IMR-90 (cell line): Measurements from ENCODE around the gene MLEC. TPM values are rescaled to one million over a fixed set of nuclear protein-coding genes. Genes with fewer than 3 reads are reported as not detected.

Experiments used
- ATAC-seq: fragments of 200-7000 bp; cut with Tn5 transposase; 2 replicates; pipeline ENCODE4 v1.9.1; 2020; ENCODE audit warnings: low read depth, mild to moderate bottlenecking, moderate library complexity
- BruUV-seq: library from RNA; stranded (reverse); fragments of 400-500 nt; replicated peaks from 2 replicates; lab custom pipeline; 2021; lab: Mats Ljungman, UMichigan
- CTCF ChIA-PET: fragments of 300-600 bp; formaldehyde crosslinking; extraction: SDS; loops from one replicate; lab custom pipeline; 2021; ENCODE audit warnings: antibody characterized with exemption; lab: Yijun Ruan, JAX
- POLR2A ChIA-PET: fragments of 300-600 bp; sonication (Branson Sonifier 250); formaldehyde crosslinking; loops from one replicate; lab custom pipeline; 2022; ENCODE audit warnings: antibody characterized with exemption; ENCODE audit not compliant: unreplicated experiment; lab: Charles Lee
- DNase-seq: peaks from one replicate; pipeline ENCODE4 v3.0.0; 2013
- H2AFZ ChIP-seq: replicated peaks from 2 replicates; pipeline ENCODE3; 2013; ENCODE audit warnings: low read length, mild to moderate bottlenecking; ENCODE audit not compliant: poor library complexity
- H2AK5ac ChIP-seq: 2 replicates; pipeline ENCODE4 v1.6.1; 2013; ENCODE audit warnings: low read depth, low read length, inconsistent platforms
- H2AK9ac ChIP-seq: replicated peaks from 2 replicates; pipeline ENCODE3; 2013; ENCODE audit warnings: mild to moderate bottlenecking, low read depth, low read length, moderate library complexity; ENCODE audit not compliant: poor library complexity
- H2BK120ac ChIP-seq: 2 replicates; pipeline ENCODE4 v1.6.1; 2013; ENCODE audit warnings: low read depth, low read length, inconsistent platforms
- H2BK15ac ChIP-seq: 3 replicates; pipeline ENCODE4 v1.6.1; 2013; ENCODE audit warnings: low read depth, low read length, inconsistent platforms
- H2BK20ac ChIP-seq: 2 replicates; pipeline ENCODE4 v1.6.1; 2013; ENCODE audit warnings: low read depth, mild to moderate bottlenecking, inconsistent platforms, low read length, moderate library complexity
- H2BK5ac ChIP-seq: 2 replicates; pipeline ENCODE4 v1.6.1; 2013; ENCODE audit warnings: mild to moderate bottlenecking, low read depth, low read length, inconsistent platforms; ENCODE audit not compliant: poor library complexity, severe bottlenecking
- H3K14ac ChIP-seq: replicated peaks from 2 replicates; pipeline ENCODE4 v1.6.1; 2013; ENCODE audit warnings: low read depth, low read length, inconsistent platforms
- H3K18ac ChIP-seq: 2 replicates; pipeline ENCODE4 v1.6.1; 2013; ENCODE audit warnings: low read depth, low read length, control low read depth
- H3K23ac ChIP-seq: 2 replicates; pipeline ENCODE4 v1.6.1; 2013; ENCODE audit warnings: low read depth, low read length, inconsistent platforms
- H3K27ac ChIP-seq: 2 replicates; pipeline ENCODE4 v1.5.1; 2013; ENCODE audit warnings: mild to moderate bottlenecking, control low read depth, low read length; ENCODE audit not compliant: insufficient read depth
- H3K27me3 ChIP-seq: 2 replicates; pipeline ENCODE4 v1.6.1; 2013; ENCODE audit warnings: low read length; ENCODE audit not compliant: control insufficient read depth, insufficient read depth
- H3K36me3 ChIP-seq: 2 replicates; pipeline ENCODE4 v1.6.1; 2013; ENCODE audit warnings: low read length, mixed read lengths; ENCODE audit not compliant: control insufficient read depth, insufficient read depth
- H3K4ac ChIP-seq: 2 replicates; pipeline ENCODE4 v1.6.1; 2013; ENCODE audit warnings: low read depth, low read length, inconsistent platforms
- H3K4me1 ChIP-seq: 2 replicates; pipeline ENCODE4 v1.6.1; 2013; ENCODE audit warnings: low read length, mixed read lengths; ENCODE audit not compliant: control insufficient read depth, insufficient read depth
- H3K4me2 ChIP-seq: 2 replicates; pipeline ENCODE4 v1.6.1; 2013; ENCODE audit warnings: low read depth, mild to moderate bottlenecking, control low read depth, low read length, moderate library complexity
- H3K4me3 ChIP-seq: 2 replicates; pipeline ENCODE4 v1.5.1; 2013; ENCODE audit warnings: low read depth, mild to moderate bottlenecking, control low read depth, low read length, moderate library complexity; ENCODE audit not compliant: insufficient read depth
- H3K56ac ChIP-seq: 2 replicates; pipeline ENCODE4 v1.6.1; 2013; ENCODE audit warnings: low read length, inconsistent platforms; ENCODE audit not compliant: insufficient read depth; ENCODE audit errors: extremely low read depth
- H3K79me1 ChIP-seq, 2 experiments: 2 replicates each; pipeline ENCODE4 v1.6.1; 2013; ENCODE audit warnings: low read length in 2 of 2, inconsistent platforms in 1 of 2, low read depth in 1 of 2
- H3K9ac ChIP-seq: 2 replicates; pipeline ENCODE4 v1.6.1; 2013; ENCODE audit warnings: low read depth, low read length, control low read depth
- H3K9me1 ChIP-seq: 2 replicates; pipeline ENCODE4 v1.6.1; 2013; ENCODE audit warnings: low read length, inconsistent platforms; ENCODE audit not compliant: insufficient read depth
- H3K9me3 ChIP-seq: 2 replicates; pipeline ENCODE4 v1.6.1; 2013; ENCODE audit warnings: low read length; ENCODE audit not compliant: control insufficient read depth, insufficient read depth
- H4K20me1 ChIP-seq: 2 replicates; pipeline ENCODE4 v1.6.1; 2013; ENCODE audit warnings: low read length, inconsistent platforms; ENCODE audit not compliant: insufficient read depth
- H4K5ac ChIP-seq: 2 replicates; pipeline ENCODE4 v1.6.1; 2013; ENCODE audit warnings: mild to moderate bottlenecking, low read depth, low read length, control low read depth
- H4K8ac ChIP-seq, 2 experiments: 2 replicates each; pipeline ENCODE4 v1.6.1; 2013; ENCODE audit warnings: low read depth in 2 of 2, low read length in 2 of 2, control low read depth in 1 of 2, inconsistent platforms in 1 of 2
- H4K91ac ChIP-seq: 2 replicates; pipeline ENCODE4 v1.6.1; 2013; ENCODE audit warnings: low read depth, low read length, inconsistent platforms; ENCODE audit not compliant: insufficient read depth
- CHD1 ChIP-seq: IDR thresholded peaks from 2 replicates; pipeline ENCODE4 v1.6.1; 2012; ENCODE audit warnings: low read depth, low read length, improper control_type of control experiment
- MAFK ChIP-seq: IDR thresholded peaks from 2 replicates; pipeline ENCODE4 v1.6.1; 2012; ENCODE audit warnings: low read depth, low read length, improper control_type of control experiment
- NFE2L2 ChIP-seq: fragments of 150-350 bp; IDR thresholded peaks from 2 replicates; pipeline ENCODE4 v1.6.1; 2016; ENCODE audit warnings: low read depth, mild to moderate bottlenecking, low read length
- POLR2A ChIP-seq: IDR thresholded peaks from 2 replicates; pipeline ENCODE4 v1.6.1; 2012; ENCODE audit warnings: mild to moderate bottlenecking, low read depth, low read length
- WGBS, 2 experiments: methylation state at CpG; one replicate each; pipeline versions ENCODE4 v1.1.5 to v1.1.7; 2013; ENCODE audit warnings: missing lambda C conversion rate in 2 of 2; ENCODE audit not compliant: insufficient read length in 1 of 2; ENCODE audit errors: extremely low coverage in 2 of 2; 5-methylcytosine and 5-hydroxymethylcytosine counted together
- dilution Hi-C: fragments of 300-500 bp; cut with HindIII; formaldehyde crosslinking; loops from one replicate; pipeline ENCODE4 v1.14.3; 2018; ENCODE audit warnings: low sequenced_read_pairs; ENCODE audit not compliant: unreplicated experiment
- in situ Hi-C: fragments of 300-500 bp; cut with MboI; formaldehyde crosslinking; loops from 3 replicates; pipeline ENCODE4 v1.14.3; 2019; ENCODE audit warnings: low sequenced_read_pairs, inconsistent platforms, mixed read lengths
- intact Hi-C: fragments of 100-400 bp; cut with micrococcal nuclease; formaldehyde crosslinking; loops from 2 replicates; pipeline ENCODE4 v1.10.0; 2022
- polyA plus RNA-seq, 3 experiments: library from polyadenylated mRNA; depleted of rRNA; stranded (reverse); fragments of >200 nt; gene quantifications; 2 replicates each; pipeline ENCODE4 v1.2.3, GENCODE V29; 2012; ENCODE audit warnings: low replicate concordance in 1 of 3
- total RNA-seq: library from RNA; depleted of rRNA; stranded (reverse); fragments of >200 nt; gene quantifications from 2 replicates; pipeline ENCODE4 v1.2.3, GENCODE V29; 2012
- TF ChIP-seq, protein P1 (sequence below): fragments of 150-350 bp; IDR thresholded peaks from 2 replicates; pipeline ENCODE4 v1.6.1; 2016; ENCODE audit warnings: low read depth, mild to moderate bottlenecking, low read length, moderate library complexity, borderline replicate concordance
- TF ChIP-seq, protein P2 (sequence below): conservative IDR thresholded peaks from 2 replicates; pipeline ENCODE4 v1.5.1; 2012; ENCODE audit warnings: mild to moderate bottlenecking, low read depth, low read length, improper control_type of control experiment

MLEC gene
- total and polyA plus RNA-seq, 2 of the 4 experiments (the other 2 are of a cell fraction), result 44.1 to 137 TPM

DNA sequence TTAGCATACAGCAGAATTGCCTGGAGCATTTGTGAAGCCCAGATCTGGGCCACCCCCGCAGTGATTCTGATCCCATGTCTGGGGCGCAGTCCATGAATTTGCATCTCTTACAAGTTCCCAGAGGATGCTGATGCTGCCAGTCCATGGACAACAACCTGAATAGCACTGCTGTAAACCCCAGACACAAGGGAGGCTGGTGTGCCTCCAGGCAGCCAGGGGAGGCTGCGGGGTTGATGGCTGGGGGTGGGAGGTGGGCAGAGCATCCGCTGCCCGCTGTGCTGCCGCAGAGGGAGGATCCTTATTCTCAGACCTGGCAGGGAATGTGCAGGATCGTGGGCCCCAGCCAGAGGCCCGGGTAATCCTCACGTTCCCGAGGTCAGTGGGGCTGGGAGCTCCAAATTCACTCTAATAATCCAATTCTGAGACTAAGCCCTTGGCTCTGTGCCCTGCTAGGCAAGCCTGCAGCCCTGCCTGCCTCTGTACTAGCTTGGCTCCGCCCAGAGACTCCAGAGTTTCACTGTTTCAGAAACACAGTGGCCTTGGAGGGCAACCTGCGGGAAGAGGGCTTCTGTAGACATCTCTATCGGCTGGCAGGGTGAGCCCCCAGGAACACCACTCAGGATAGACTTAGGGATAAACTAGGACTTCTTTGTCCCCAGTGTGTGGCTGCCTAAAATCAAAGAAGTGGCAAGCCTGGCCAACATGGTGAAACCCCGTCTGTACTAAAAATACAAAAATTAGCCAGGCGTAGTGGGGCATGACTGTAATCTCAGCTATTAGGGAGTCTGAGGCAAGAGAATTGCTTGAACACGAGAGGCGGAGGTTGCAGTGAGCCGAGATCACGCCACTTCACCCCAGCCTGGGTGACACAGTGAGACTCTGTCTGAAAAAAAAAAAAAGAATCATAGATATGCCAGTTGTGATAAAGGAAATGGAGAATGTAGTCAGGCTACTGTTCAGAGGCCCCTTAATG, 17.8 kb upstream of the MLEC start:
- Histone ChIP-seq H3K9ac (no peak overlapping the region), H4K20me1 (no peaks in the 10 kb centered on the region), H2BK120ac (no peak overlapping the region), H2AK5ac (no peak overlapping the region), H3K9me3 (no peaks in the 10 kb centered on the region), H4K91ac (no peak overlapping the region), H2AK9ac (no peak overlapping the region), H3K79me1 (no peaks in the 10 kb centered on the region), H3K4me2 (no peak overlapping the region), H4K5ac (no peak overlapping the region), H3K56ac (no peak overlapping the region), H3K4ac (no peak overlapping the region), H3K36me3 (no peaks in the 10 kb centered on the region), H2AFZ (peak overlapping the region; percentile 68), H3K14ac (no peak overlapping the region), H4K8ac (no peak overlapping the region), H3K18ac (no peak overlapping the region), H2BK15ac (no peak overlapping the region), H3K27ac (no peak overlapping the region), H3K4me3 (no peak overlapping the region), H3K23ac (no peak overlapping the region), H3K27me3 (peaks cover 13% of the 10 kb centered on the region), H2BK20ac (no peak overlapping the region), H3K9me1 (no peaks in the 10 kb centered on the region), H2BK5ac (no peak overlapping the region), H3K4me1 (no peaks in the 10 kb centered on the region)
- dilution Hi-C loops (no loop called here), in situ Hi-C loops (no loop called here), intact Hi-C loops (no loop called here)
- no TSS peak for BruUV-seq
- POLR2A ChIA-PET, result no interaction called here
- TF ChIP-seq NFE2L2, result no peak
- no peak for TF ChIP-seq POLR2A
- TF ChIP-seq, protein P1, sequence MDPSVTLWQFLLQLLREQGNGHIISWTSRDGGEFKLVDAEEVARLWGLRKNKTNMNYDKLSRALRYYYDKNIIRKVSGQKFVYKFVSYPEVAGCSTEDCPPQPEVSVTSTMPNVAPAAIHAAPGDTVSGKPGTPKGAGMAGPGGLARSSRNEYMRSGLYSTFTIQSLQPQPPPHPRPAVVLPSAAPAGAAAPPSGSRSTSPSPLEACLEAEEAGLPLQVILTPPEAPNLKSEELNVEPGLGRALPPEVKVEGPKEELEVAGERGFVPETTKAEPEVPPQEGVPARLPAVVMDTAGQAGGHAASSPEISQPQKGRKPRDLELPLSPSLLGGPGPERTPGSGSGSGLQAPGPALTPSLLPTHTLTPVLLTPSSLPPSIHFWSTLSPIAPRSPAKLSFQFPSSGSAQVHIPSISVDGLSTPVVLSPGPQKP, result no peak
- TF ChIP-seq, protein P2, sequence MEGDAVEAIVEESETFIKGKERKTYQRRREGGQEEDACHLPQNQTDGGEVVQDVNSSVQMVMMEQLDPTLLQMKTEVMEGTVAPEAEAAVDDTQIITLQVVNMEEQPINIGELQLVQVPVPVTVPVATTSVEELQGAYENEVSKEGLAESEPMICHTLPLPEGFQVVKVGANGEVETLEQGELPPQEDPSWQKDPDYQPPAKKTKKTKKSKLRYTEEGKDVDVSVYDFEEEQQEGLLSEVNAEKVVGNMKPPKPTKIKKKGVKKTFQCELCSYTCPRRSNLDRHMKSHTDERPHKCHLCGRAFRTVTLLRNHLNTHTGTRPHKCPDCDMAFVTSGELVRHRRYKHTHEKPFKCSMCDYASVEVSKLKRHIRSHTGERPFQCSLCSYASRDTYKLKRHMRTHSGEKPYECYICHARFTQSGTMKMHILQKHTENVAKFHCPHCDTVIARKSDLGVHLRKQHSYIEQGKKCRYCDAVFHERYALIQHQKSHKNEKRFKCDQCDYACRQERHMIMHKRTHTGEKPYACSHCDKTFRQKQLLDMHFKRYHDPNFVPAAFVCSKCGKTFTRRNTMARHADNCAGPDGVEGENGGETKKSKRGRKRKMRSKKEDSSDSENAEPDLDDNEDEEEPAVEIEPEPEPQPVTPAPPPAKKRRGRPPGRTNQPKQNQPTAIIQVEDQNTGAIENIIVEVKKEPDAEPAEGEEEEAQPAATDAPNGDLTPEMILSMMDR, result no peak
- TF ChIP-seq MAFK, result no peak
- no peak for TF ChIP-seq CHD1
- CTCF ChIA-PET, result interaction anchor here (0.6 kb wide), 1 partner anchor 276 kb away, joined by 3 read pairs; no protein-coding TSS in a partner anchor
- 48% methylated on average over 8 of the region's 19 CpGs; no CpG with 5 or more reads in 1 of the 2 experiments for WGBS, 2 experiments
- peak; percentile 82 for ATAC-seq
- no peak for DNase-seq
